NT2/D1 (cell line): Measurements from ENCODE around the gene ANKRD29.

Experiments
- DNase-seq: peaks from one replicate; pipeline ENCODE4 v3.0.0-alpha.2; 2011; ENCODE audit warnings: low read depth, low spot score
- H3K27me3 ChIP-seq: 2 replicates; pipeline ENCODE4 v1.6.0; 2011; ENCODE audit warnings: mild to moderate bottlenecking; ENCODE audit not compliant: insufficient read length, insufficient read depth
- H3K36me3 ChIP-seq: 2 replicates; pipeline ENCODE4 v1.6.1; 2011; ENCODE audit warnings: mild to moderate bottlenecking, low read length, mixed read lengths; ENCODE audit not compliant: insufficient read depth, insufficient read length
- H3K4me1 ChIP-seq: 2 replicates; pipeline ENCODE4 v1.5.1; 2011; ENCODE audit not compliant: insufficient read depth, insufficient read length
- H3K4me3 ChIP-seq: 2 replicates; pipeline ENCODE4 v1.5.1; 2011; ENCODE audit warnings: low read depth; ENCODE audit not compliant: insufficient read length
- H3K9ac ChIP-seq: 2 replicates; pipeline ENCODE4 v1.6.0; 2011; ENCODE audit warnings: low read depth; ENCODE audit not compliant: insufficient read length
- H3K9me3 ChIP-seq: 2 replicates; pipeline ENCODE4 v1.5.1; 2011; ENCODE audit warnings: mild to moderate bottlenecking, low read length; ENCODE audit not compliant: insufficient read depth
- SUZ12 ChIP-seq: IDR thresholded peaks from 2 replicates; pipeline ENCODE4 v1.6.1; 2011; ENCODE audit not compliant: insufficient read length, insufficient read depth; ENCODE audit errors: extremely low read depth
- YY1 ChIP-seq: IDR thresholded peaks from 2 replicates; pipeline ENCODE4 v1.6.1; 2011; ENCODE audit not compliant: insufficient read length, insufficient read depth
- ZNF274 ChIP-seq: IDR thresholded peaks from 2 replicates; pipeline ENCODE4 v1.6.1; 2011; ENCODE audit warnings: mild to moderate bottlenecking, low read depth, low read length

Gene ANKRD29

GRCh38 chr18:23593720-23594119 lies 69.0 kb downstream of the ANKRD29 start:
- Histone ChIP-seq H3K27me3 (no peaks in the 10 kb centered on the region), H3K4me3 (no peak overlapping the region), H3K9me3 (no peaks in the 10 kb centered on the region), H3K36me3 (no peaks in the 10 kb centered on the region), H3K4me1 (no peaks in the 10 kb centered on the region), H3K9ac (no peak overlapping the region)
- TF ChIP-seq SUZ12, result no peak
- TF ChIP-seq ZNF274, result no peak
- TF ChIP-seq YY1, result no peak
- DNase-seq, result no peak

- Histone ChIP-seq H3K4me3 (no peak overlapping the region), H3K9me3 (no peaks in the 10 kb centered on the region), H3K4me1 (no peaks in the 10 kb centered on the region), H3K9ac (no peak overlapping the region), H3K36me3 (no peaks in the 10 kb centered on the region), H3K27me3 (no peaks in the 10 kb centered on the region)
- TF ChIP-seq YY1 (no peak), SUZ12 (no peak)
- no peak for DNase-seq
Observed at GRCh38 chr18:23592911-23593310, 69.8 kb downstream of the ANKRD29 start.

- no peak for TF ChIP-seq ZNF274
- no peak for TF ChIP-seq SUZ12
- TF ChIP-seq YY1, result no peak
- Histone ChIP-seq H3K9me3 (no peaks in the 10 kb centered on the region), H3K36me3 (no peaks in the 10 kb centered on the region), H3K4me3 (no peak overlapping the region), H3K4me1 (no peaks in the 10 kb centered on the region), H3K9ac (no peak overlapping the region), H3K27me3 (no peaks in the 10 kb centered on the region)
- no peak for DNase-seq
Observed at GRCh38 chr18:23591011-23591410, 71.7 kb downstream of the ANKRD29 start.

GRCh38 chr18:23588836-23589560 lies 73.7 kb downstream of the ANKRD29 start:
- Histone ChIP-seq H3K9me3 (no peaks in the 10 kb centered on the region), H3K4me1 (no peaks in the 10 kb centered on the region), H3K36me3 (no peaks in the 10 kb centered on the region), H3K27me3 (no peaks in the 10 kb centered on the region), H3K9ac (no peak overlapping the region), H3K4me3 (no peak overlapping the region)
- no peak for DNase-seq
- TF ChIP-seq ZNF274 (no peak), YY1 (no peak)

- Histone ChIP-seq H3K27me3 (no peaks in the 10 kb centered on the region), H3K4me3 (no peak overlapping the region), H3K4me1 (no peaks in the 10 kb centered on the region), H3K36me3 (no peaks in the 10 kb centered on the region), H3K9ac (no peak overlapping the region), H3K9me3 (no peaks in the 10 kb centered on the region)
- TF ChIP-seq ZNF274 (no peak), SUZ12 (no peak), YY1 (no peak)
- no peak for DNase-seq
Observed at GRCh38 chr18:23587220-23587642, 75.5 kb downstream of the ANKRD29 start.

- peak within 1 kb of the TSS; percentile 94 for H3K9ac ChIP-seq
- TF ChIP-seq ZNF274 (no peak), SUZ12 (no peak), YY1 (no peak)
- H3K4me3 ChIP-seq, result peak within 1 kb of the TSS; percentile 92
- no peaks in the 10 kb centered on the region for H3K9me3 ChIP-seq
- H3K4me1 ChIP-seq, result no peaks in the 10 kb centered on the region
- DNase-seq, result peak; percentile 68
- no peaks in the 10 kb centered on the region for H3K27me3 ChIP-seq
- no peaks in the 10 kb centered on the region for H3K36me3 ChIP-seq
Observed at GRCh38 chr18:23586249-23587196, 76.2 kb downstream of the ANKRD29 start, which contains the start of gene NPC1. NPC1 (minus strand) TSS chr18:23586506; CDS start chr18:23586343, 163 bp downstream.

- Histone ChIP-seq H3K4me1 (no peaks in the 10 kb centered on the region), H3K9me3 (no peaks in the 10 kb centered on the region), H3K4me3 (peak overlapping the region; percentile 92), H3K27me3 (no peaks in the 10 kb centered on the region), H3K36me3 (no peaks in the 10 kb centered on the region), H3K9ac (peak overlapping the region; percentile 94)
- no peak for DNase-seq
- TF ChIP-seq SUZ12 (no peak), ZNF274 (no peak), YY1 (no peak)
Observed at GRCh38 chr18:23585897-23586248, 76.8 kb downstream of the ANKRD29 start.
